HG03025 (cell line): Measurements from ENCODE around the gene PRKACG.

Experiments used
- ATAC-seq: cut with Tn5 transposase; IDR thresholded peaks from one replicate; pipeline ENCODE4 v1.9.1; 2021; ENCODE audit warnings: mild to moderate bottlenecking, moderate library complexity; ENCODE audit not compliant: unreplicated experiment, low FRiP score

The PRKACG gene

GRCh38 chr9:68983522-68984424 is 30.1 kb downstream of the PRKACG start:
- ATAC-seq = no peak

GRCh38 chr9:68983008-68983411 is 30.9 kb downstream of the PRKACG start:
- no peak for ATAC-seq

- ATAC-seq = peak; percentile 44
Measured at GRCh38 chr9:68981789-68982188, 32.1 kb downstream of the PRKACG start.

- no peak for ATAC-seq
Measured at GRCh38 chr9:68980341-68980914, 33.5 kb downstream of the PRKACG start.

DNA sequence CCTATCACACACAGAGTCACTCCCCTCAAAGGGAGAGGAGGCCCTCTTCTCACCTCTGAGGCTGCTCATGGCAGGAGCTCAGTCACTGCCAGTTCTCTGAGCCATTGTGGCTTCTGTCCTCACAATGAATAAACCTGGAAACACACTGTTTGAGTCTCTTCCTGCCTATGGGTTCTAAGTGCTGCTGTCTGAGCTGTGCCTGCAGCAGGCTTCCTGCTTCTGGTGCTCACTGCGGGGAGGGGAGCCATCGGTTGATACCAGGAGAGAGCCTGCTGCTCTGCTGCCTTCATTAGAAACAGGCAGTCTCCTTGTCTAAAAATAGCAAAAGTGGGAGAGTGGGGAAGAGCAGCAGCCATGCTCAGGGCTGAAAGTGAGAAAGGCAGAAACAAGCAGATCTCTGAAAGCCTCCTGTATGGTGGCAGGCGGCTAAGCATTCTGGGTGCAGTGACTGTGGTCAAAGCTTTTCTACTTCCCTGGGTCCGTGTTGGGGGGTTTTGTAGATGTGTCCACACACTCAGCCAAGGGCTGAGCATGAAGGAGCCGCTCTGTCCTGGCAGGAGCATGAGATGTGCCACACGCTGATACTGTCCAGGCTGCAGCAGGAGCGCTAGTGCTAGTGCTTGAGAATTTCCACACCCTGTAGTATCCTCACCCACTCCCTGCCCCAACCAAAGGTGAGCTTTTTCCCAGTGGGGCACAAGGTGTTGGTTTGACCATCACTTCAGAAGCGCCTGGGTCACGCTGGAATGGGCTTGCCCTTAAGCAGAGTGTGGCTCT is 34.2 kb downstream of the PRKACG start:
- no peak for ATAC-seq

GRCh38 chr9:68978501-68978900 is 35.4 kb downstream of the PRKACG start:
- ATAC-seq = no peak

DNA sequence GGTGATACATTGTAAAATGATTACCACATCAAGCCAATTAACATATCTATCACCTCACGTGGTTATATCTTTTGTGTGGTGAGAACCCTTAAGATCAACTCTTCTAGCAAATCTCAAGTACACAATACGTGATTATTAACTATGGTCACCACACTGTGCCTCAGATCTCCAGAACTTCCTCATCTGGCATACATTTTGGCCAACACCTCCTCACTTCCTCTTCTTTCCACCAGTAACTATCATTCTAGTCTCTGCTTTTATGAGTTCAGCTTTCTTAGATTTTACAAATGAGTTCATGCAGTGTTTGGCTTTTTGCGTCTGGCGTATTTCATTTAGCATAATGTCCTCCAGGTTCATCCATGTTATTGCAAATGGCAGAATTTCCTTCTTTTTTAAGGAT is 35.8 kb downstream of the PRKACG start:
- no peak for ATAC-seq

DNA sequence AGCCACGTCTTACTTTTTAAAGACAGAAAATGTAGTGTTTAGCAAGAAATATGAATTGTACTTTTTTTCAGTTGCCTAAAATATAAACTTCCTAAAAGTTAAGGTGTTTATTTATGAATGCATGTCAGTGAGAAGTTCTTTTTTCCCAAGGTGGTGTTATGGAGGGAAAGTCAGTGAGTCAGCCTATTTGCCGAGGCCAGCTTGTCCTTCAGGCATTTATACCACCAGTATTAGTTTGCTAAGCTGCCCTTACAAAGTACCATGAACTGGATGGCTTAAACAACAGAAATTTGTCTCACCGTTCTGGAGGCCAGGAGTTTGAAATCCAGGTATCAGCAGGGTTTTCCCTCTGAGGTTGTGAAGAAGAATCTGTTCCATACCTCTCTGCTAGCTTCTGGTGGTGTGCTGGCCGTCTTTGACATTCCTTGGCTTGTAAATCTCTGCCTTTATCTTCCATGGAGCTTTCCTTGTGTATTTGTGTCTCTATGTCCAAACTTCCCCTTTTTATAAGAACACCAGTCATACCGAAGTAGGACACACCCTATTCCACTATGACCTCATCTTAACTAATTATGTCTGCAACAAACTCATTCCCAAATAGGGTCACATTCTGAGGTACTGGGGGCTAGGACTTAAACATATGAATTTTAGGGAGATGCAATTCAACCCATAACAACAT is 38.4 kb downstream of the PRKACG start:
- ATAC-seq = no peak

DNA sequence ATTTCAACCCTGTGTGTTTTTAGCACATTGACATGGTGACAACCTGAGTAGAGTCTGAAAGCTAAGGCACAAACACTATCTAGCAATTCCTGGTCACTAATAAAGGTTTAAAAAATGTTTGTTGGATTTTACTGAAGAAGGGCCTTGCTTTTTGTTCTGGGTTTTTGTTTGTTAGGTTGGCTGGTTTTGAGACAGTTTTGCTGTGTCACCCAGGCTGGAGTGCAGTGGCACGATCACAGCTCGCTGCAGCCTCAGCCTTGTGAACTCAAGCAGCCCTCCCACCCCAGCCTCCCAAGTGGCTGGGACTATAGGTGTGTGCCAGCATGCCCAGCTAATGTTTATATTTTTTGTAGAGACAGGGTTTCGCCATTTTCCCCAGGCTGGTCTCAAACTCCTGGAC is 39.0 kb downstream of the PRKACG start:
- no peak for ATAC-seq

- ATAC-seq = peak; percentile 95
Measured at GRCh38 chr9:68974431-68974830, 39.5 kb downstream of the PRKACG start.

GRCh38 chr9:68973619-68974018 is 40.3 kb downstream of the PRKACG start:
- ATAC-seq = no peak

- ATAC-seq = no peak
Measured at GRCh38 chr9:68970151-68970550, 43.8 kb downstream of the PRKACG start.

DNA sequence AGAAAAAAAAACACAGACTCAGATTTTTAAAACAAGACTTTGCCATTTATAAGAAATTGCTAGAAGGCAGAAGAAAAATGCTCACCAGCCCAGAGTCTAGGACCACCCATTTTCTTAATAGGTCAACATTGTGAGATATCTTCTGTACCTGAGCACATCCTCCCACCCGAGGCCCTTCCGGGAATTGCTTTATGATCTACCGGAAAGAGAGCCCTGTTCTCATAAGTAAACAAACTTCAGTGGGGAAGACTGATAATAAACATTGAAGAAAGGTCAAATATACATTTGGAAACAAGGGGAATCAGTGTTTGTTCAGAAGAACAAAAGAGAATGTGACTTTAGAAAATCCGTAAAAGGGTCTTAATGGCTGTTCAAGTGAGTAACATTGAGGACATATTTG is 44.4 kb downstream of the PRKACG start:
- no peak for ATAC-seq

GRCh38 chr9:68967800-68968199 is 46.1 kb downstream of the PRKACG start:
- no peak for ATAC-seq

DNA sequence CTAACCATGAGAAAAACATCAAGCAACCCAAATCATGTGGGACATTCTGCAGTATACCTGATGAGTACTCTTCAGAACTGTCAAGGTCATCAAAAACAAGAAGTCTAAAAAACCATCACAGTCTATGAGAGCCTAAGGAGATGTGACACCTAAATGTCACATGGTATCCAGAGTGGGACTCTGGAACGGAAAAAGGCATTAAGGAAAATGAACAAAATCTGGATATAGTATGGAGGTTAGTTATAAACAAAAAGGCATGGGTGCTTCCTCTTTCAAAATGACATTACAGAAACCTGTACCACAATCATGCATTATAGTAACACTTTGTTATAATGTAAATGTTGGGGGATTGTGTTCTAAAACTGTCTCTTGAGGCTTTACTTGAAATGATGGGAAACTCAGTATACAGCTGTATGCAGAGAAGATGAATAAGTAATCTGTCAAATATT is 47.4 kb downstream of the PRKACG start:
- ATAC-seq = no peak

DNA sequence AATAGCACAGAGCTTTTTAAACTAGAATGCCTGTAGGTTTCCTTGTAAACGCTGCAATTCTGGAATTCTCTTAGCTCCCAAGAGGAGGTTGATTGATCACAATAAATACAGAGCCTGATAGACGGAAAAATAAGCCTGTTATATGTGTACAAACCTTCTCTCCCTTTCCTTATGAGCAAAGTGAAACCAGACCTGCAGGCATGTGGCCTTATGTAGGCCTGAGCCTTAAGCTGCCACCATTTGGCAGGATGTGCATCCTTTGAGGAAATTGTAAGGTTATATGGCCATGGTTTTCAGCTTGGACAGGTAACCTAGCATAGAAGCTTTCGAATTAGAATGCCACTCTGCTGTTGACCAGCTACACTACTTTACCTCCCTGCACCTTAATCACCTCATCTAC is 49.1 kb downstream of the PRKACG start:
- ATAC-seq = no peak

DNA sequence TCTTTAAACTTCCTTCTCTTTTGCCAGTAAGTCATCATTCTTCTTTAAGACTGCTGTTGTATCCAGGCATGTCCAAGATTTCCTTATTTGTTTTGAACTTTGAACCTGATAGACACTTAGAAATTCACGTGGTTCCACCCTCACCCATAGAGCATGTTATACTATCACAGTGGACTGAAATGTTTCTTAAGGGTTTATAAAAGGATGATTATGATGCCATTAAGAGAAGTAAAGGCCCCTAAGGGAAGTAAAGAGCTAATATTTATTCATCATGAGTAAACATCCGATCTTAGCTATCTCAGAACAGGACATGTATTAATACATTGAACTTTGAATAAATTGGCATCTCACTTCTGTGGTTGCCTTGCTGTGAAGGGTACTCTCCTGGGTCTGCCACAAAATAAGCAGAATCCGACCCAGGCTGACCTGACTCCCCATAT is 49.8 kb downstream of the PRKACG start:
- ATAC-seq = no peak

DNA sequence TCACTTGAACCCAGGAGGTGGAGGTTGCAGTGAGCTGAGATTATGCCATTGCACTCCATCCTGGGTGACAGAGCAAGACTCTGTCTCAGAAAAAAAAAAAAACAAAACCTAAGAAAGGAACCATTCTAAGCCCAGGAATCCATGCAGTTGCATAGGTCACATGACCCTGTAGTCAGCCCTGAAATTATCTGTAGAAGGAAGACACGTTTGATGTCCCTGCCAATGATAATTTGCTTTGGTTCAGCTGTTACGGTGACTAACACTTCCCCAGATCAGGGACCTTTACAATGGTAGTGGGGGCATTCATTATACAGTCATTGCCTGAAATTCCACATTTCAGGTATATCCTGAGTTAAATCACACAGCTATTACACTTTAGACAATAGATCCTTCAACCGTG is 50.5 kb downstream of the PRKACG start:
- ATAC-seq = no peak
